Superior temporal gyrus (tissue), 1 donor: ENCODE measurements around the gene CDHR1.
"Not testable (repeated sequence)": the region's sequence is repeated elsewhere in the genome, so short reads cannot be mapped to it uniquely, and the experiment has no call there.

ENCODE experiments used
- DNase-seq: peaks from one replicate; pipeline ENCODE4 v3.0.0-alpha.2; 2016; ENCODE audit errors: extremely low spot score

CDHR1 gene

DNA sequence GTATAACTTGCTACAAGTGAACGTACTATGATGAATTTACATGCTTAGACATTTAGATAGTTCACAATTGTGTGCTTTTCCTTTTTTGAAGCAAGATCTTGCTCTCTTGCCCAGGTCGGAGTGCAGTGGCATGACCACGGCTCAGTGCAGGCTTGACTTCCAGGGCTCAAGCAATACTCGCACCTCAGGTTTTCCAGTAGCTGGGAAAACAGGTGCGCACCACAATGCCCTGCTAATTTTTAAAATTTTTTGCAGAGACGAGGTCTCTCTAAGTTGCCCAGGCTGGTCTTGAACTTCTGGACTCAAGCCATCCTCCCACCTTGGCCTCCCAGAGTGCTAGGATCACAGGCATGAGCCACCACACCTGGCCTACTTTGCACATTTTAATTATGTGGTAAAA, 18.9 kb upstream of the CDHR1 start:
- DNase-seq: no peak

DNA sequence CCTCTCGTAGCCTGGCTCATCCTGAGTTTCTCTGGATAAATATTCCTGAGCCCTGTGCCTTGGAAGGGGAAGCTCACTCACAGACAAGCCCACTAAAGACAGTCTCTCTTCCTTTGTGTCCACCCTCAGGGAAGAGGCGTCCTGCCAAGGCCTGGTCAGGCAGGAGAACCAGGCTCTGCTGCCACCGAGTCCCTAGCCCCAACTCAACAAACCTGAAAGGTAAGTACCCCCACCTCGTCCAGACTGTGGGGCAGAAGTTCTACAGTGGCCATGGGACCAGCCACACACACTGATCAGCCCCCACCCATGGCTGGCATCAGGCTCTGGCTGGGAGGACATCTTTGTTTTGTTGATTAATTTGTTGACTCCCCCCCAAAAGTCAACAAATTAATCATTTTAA, 18.0 kb upstream of the CDHR1 start:
- no peak for DNase-seq

DNA sequence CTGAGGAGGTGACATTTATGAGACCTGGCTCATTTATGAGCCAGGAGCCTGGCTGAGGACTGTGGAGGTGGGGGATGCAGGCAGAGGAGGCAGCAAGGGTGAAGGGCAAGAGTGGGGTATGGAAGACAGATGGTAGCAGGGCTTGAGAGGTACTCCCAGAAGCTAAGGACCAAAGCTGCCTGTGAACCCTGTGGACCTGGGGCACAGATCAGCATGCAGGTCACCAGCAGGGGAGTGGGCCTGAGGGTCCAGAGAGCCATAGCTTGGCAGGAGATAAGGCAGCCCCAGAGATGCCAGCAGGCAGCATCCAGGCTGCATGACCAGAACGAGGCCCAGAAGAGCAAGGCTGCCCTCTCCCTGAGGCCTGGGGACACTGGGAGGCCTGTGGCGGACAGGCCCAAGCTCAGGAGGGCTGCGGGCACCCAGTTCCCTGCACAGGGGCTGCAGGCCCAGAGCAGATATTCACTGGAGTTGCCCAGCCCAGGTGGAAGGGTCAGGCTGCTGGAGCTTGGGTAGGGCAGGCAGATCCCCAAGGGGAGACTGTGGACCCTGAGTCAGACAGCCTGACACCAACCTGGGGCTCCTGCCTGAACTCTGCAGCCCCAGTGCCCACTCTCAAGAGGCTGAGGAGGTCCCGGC, 17.4 kb upstream of the CDHR1 start:
- DNase-seq: no peak

DNA sequence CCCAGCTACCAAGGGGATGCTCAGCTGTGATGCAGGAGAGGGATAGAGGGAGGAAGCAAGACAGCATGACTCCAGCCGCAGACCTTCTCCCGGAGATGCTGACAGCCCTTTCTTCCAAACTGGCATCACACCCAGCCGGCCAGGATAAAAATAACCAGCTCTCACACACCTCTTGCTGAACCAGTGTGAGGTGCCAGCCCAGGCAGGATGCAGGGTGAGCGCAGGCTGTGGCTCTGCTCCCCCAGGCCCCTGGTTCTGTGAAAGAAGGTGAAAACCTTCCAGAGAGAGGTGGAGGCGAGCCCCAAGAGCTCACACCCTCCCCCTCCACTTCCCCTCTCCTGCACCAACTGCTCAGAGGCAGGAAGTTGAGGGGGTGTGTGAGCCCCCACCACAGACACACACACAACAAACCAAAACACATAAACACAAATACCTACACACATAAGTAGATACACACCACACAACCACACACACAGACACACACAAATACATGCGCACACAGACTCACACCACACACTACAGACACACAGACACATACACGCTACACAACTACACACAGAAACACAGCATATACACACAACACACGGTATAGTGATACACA, 16.7 kb upstream of the CDHR1 start:
- peak; percentile 26 for DNase-seq

DNA sequence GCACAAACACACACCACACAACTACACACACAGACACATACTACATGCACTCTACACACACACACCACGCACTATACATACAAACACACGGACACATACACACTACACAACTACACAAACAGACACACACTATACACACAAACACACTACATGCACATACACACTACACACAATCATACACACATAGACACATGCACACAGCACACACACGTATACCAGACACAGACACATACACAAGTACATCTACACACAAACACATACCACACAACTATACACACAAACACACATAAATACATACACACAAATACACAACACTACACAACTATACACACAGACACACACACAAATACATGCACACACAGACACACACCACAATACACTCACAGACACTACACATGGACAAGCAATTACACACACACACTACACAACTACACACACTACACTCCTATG, 16.2 kb upstream of the CDHR1 start:
- no peak for DNase-seq

DNA sequence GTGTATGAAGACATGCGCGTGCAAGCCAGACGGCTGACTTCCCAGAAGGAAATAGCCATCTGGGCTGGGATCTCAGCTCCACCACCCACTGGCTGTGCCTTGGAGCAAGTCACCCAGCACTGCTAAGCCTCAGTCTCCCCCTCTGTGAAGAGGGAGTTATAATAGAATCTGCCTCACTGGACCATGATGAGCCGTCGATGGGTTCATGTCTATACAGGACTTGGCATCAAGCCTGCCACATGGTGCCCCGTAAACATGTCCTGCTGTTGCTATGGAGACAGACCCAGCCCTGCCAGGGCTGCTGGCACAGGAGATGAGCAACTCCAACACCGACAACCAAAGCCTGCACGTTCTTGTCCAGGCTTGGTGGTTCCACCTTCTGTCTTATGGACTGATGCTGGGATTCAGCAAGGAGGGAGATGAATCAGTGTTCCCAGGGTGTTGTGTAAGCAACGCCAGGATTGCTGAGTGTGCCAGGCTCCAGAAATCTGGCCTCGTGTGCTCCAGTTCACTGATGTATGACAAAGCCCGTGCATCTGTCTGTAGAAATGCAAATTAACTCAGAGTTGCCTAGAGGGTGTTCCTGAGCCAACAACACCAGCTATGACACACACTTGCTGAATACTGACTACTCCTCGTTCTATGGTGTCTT, 15.2 kb upstream of the CDHR1 start:
- DNase-seq: peak; percentile 76

DNA sequence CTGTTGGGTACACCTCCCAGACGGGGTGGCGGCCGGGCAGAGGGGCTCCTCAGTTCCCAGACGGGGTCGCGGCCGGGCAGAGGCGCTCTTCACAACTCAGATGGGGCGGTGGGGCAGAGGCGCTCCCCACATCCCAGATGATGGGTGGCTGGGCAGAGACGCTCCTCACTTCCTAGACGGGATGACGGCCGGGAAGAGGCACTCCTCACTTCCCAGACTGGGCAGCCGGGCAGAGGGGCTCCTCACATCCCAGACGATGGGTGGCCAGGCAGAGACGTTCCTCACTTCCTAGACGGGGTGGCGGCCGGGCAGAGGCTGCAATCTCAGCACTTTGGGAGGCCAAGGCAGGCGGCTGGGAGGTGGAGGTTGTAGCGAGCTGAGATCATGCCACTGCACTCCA, 14.0 kb upstream of the CDHR1 start:
- not testable (repeated sequence) for DNase-seq

DNA sequence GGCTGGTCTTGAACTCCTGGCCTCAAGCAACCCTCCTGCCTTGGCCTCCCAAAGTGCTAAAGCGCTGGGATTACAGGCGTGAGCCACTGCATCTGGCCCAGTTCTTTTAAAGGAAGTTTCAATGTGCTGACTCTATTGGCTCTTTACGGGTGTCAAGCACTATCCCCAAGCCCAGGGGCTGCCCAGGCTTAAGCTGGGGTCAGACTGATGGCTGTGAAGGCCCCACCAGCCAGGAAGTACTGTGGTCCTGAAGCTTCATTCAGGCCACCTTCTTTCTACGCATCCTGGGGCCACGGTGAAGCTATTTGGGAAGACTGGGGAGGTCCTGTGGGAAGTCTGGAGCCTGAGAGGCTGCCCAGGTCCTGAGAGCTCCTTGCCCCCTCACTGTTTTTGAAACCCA, 12.7 kb upstream of the CDHR1 start:
- DNase-seq: no peak

DNA sequence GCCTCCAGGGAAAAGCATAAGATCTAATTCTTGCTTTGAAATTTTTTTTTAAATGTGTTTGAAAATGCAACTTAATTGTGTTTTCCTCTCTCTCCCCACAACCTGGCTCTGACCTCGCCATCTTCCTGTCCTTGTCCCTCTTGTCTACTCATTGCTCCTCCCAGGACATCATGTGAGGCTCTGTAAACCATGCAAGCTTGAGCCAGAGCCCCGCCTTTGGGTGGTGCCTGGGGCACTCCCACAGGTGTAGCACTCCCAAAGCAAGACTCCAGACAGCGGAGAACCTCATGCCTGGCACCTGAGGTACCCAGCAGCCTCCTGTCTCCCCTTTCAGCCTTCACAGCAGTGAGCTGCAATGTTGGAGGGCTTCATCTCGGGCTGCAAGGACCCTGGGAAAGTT, 9.8 kb upstream of the CDHR1 start:
- no peak for DNase-seq

DNA sequence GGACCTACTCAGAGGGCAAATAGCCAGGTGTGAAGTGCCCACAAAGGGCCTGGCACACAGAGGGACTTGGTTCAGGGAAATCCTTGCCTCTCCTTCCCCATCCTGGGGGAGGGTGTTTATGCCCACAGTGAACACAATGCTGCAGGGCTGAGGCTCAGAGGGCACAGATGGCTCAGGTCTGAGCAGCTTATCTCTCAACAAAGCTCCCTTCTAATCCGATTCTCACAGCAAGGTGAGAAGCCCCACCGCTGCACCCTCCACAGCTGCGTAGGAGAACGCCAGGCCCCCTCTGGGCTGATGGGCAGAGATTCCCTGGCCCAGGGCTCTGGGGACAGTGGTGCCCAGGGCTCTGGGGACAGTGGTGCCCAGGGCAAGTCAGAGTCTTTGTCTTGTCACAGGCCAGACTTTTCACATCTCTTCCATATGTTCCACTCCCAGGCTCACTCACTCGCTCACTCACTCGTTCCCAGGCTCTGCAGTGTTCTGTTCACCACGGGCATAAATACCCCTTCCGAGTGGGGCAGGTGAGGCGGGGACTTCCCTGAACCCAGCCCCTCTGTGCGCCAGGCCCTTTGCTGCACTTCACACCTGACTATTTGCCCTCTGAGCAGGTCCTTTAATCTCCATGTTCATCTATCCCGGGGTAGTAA, 8.7 kb upstream of the CDHR1 start:
- no peak for DNase-seq

DNA sequence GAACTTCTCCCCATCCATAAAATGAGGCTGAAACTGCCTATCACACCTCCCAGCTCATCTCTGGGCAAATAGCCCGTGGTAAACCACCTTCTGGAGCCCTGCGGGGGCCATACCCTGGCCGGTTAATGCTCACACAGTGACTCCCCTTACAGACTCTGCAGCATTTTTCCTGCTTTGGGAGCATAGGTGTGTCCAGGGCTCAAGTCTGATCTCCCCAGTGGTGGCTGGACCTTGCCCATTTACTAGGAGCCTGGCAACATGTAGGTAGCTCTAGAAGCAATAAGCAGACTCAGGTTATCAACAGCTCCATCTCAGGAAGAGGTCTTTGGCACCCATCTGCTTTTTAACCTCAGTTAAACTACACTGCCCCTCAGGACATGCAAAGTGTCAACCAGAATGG, 5.5 kb upstream of the CDHR1 start:
- no peak for DNase-seq

DNA sequence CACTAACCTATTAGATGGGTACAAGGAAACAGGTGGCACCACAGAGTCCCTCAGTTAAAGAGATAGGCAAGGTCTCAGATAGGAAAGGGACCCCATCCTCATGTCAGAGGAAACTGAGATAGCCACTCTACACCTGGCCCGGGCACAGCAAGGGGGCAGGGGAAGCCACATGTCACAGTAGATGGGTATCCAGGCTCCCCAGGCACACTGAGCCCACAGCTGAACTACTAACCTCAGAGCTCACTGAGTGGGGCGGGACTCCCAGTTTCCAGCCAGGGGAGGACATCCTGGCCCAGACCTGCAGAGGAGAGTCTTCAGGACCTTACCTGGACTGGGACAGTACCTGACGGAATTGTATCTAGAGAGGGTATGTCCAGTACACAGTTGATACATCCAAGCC, 3.7 kb upstream of the CDHR1 start:
- no peak for DNase-seq

DNA sequence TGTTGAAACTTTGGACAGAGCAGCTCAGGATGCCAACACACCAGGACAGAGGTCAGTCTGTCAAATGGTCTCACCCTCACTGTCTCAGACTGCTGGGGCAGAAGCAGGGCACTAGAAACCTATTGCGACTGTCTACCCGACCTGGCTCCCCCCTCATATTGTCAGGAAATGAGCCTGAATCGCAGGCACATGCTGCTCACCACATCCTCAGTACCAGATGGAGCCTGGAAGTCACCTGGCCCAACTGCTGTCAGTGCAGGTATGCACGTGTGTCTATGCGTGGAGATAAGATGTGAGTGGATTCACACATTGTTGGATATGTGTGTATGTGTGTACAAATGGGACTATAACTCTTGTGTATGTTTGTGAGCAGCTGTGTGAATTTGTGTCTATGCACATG, 3.2 kb upstream of the CDHR1 start:
- no peak for DNase-seq

DNA sequence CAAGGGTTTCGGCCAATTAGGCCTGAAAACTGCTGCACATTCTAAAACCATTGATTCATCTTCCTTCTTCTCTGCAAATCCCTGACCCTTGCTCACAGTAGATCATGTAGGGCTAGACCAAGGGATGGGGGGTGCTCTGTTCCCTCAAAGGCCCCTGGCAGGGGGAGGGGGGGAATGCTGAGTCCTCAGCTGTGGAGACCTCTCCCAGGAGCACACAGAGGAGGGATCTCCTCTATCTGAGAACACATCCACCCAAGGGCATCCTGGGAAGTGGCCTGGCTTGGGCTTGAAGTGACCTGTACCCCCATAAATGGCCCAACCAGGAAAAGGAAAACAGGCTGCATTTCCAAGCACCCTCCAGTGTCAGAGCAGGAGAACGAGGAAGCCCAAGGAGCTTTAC, 1.0 kb upstream of the CDHR1 start:
- no peak for DNase-seq

DNA sequence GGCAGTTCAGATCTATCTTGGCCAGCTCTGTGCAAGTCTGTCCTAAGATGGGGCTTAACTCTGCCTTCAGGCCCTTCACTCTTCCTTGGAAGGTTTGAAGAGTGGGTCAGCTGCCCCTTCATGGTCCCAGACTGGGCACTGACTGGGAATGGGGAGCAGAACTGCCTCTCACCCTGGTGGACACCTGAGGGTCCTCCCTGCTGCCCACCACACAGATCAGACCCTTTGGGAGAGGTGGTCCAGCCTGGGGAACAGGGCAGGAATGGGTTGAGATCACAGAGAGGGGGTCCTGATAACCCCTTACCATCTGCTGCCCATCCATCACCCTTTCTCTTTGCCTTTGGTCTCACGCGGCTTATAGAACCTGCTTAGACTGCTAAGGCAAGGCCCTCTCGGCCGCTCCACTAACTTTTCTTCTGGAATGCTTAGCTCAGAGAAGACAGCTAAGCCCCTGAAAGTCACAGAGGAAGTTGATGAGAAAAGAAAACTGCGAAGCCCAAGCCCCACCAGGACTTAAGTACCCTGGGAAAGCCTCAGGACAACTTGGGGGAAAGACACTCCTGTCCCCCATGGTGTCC, 402 bp upstream of the CDHR1 start:
- no peak for DNase-seq

DNA sequence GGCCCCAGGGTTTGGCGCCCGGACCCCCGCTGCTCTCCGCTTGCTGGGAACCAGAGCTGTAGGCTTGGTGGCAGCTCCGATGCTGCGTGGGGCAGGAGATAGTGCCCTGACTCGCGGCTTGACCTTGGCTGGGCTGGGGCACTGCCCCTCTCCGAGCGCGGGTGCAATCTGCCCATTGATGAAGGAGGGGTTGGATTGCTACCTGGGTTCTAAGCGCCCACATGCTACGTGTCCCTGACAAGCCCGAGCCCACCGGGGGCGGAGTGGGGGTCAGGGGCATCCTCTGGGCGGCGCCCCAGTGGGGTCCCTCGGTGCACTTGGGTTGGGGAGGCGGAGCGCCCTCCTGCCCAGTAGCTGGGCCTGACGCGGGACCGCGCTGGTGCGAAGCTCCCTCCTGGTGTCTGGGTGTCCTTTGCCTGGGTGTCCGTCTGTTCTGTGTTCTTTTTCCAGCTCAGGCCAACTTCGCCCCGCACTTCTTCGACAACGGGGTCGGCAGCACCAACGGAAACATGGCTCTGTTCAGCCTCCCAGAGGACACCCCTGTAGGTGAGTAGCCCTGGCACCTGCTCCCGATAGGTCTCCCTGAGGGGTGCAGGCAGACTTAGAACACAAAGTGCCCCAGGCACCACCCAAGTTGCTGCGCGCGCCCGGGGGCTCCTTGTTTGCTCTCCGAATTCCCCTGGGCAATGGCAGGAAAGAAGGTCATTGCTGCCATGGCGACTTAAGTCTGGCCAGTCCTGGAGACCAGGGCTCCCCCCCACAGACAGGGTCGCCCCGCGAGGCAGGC, 900 bp downstream of the CDHR1 start:
- DNase-seq: no peak

DNA sequence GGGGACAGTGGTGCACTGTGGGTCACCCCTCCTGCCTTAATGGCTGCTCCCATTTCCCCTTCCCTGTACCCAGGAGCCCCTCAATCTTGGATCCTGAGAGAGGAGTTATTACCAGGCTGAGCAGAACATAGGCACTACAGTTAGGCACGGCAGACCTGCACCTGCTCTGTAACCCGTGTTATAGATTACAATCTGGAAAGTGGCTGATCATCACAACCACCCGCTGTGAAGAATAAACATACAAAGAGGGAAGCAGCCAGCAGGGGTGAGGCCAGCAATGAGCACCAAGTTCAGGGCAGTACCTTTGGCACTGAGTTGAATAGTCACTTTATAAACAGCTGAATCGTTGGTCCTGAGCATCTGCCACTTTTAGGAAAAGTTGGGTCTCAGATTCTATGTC, 1.7 kb downstream of the CDHR1 start:
- no peak for DNase-seq

DNA sequence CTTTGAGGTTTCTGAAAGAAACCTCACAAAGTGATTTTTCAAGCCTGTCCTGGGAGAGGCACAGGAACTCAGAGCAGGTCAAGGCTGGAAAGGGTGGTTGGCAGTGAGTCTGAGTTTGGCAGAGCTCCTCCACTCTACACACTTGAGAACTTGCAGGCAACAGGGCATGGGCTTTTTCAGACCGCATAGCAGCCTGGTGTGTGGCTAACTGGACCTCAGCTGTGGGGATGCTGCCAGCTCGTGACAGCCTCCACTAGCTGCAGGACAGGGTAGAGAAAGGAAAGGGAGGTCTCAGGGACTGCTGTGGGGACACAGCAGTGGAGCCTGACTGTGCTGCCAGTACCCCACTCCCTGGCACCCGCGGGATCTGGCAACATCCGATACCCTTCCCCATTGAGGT, 2.6 kb downstream of the CDHR1 start:
- DNase-seq: no peak

DNA sequence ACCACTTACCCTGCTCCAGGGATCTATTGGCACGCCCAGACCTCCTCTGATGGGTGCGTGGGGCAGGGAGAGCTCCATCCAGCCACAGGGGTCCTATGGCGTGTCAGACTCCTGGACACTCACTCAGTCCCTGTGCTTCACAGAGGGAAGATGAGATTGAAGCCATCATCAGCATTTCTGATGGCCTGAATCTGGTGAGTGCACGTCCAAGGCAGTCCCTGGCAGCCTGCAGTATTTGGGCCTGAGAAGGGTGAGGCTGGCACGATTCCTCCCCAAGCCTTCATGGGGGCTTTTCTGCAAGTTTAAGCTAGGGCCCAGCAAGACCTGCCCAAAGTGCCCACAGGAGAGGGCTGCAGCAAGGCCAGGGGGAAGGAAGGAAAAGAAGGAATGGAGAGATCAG, 3.3 kb downstream of the CDHR1 start:
- DNase-seq: no peak

DNA sequence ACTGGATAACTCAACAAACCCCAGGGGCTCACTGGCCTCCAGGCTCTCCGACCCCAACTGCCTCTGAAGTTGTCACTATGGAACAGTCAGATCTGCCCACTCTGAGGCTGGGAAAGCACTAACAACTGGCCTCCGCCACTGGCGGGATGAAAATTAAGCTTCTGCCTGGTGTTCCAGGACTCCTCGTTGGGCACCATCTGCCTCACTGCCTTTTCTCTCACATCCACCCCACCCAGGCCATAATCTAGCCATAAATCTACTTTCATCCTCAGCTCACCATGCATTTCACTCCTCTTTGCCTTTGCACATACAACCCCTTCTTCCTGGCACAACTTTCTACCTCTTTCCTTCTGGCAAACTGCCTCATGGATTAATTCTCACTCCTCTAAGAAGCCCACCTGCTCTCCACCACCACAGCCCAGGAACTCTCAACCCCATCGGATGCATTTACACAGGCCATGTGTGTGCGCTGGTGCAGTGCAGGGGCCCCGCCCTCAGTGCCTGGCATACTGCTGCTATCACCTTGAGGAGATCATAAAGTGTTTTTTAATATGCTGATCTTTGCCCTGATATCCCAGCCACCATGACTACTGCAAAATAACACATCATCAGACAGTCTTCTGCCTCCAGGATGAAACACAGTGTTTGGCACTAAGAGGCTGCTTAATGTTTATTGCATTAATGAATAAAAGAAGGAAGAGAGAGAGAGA, 4.0 kb downstream of the CDHR1 start:
- no peak for DNase-seq

DNA sequence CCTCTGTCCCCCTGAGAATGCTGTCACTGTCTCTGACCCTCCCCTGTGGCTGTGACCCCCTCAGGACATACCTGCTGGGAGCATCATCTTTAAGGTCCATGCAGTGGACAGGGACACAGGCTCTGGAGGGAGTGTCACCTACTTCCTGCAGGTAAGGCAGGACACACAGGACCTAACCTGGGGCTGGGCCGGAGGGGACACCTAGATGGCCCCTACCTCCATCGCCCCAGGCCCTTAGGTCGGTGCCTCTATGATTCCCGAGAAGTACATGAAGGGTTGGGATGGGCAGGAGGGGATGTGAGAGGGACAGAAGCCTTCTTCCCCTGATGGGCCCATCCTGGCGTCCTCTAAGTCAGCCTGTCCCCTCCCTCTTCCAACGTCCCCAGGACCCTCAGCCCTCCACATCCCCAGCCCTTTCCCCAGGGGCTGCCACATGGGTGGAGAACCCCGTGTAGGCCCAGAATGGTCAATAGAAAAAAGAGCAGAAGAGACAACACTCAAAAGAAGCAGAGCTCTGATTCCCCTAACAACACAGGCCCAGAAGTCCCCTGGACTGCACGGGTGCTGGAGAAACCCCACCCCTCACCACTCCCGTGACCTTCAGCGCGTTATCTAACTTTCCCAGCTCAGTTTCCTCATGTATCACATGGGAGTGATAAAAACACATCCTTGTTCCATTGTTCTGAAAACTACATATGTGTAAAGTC, 6.4 kb downstream of the CDHR1 start:
- DNase-seq: no peak
